Measurements from ENCODE around the gene HSD17B8.

DNA sequence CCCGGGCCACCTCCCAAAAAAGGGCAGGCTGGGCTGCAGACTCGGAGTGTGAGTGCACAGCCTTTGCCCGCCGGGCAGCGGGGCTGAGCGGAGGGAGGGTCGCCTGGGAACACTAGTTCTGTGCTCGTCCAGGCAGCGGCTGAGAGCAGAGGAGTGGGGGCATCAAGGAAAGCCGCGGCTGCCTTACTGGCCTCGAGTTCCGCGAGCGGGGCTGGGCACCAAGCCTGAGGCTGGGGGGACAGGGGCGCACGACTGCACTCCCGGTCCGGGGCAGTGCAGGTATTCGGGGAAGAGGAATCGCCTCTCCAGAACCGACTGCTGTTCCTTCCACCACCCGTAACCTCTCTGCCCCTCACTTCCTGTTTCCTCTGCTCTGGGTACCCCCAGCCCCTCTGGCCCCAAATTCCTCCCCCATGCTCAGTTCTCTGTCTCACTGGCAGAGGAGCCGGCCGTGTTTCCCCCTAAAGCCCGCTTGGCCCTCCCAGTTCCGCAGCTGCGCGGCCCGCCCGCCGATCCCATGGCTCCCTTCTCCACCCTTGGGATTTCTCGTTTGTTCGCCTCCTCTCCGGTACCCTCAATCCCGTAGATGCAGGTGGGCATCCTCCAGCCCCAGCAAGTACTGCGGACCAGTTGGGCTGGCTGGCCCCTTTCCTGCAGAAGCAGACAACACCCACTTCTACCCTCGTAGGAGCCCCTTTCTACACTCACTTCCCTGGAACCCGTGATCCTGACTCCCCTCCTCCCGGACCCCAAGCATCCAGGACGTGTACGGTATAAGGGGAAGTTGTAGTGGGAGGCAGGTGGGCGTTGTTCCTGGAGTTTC lies 8.9 kb downstream of the HSD17B8 start:
- TF ChIP-seq, protein P1, sequence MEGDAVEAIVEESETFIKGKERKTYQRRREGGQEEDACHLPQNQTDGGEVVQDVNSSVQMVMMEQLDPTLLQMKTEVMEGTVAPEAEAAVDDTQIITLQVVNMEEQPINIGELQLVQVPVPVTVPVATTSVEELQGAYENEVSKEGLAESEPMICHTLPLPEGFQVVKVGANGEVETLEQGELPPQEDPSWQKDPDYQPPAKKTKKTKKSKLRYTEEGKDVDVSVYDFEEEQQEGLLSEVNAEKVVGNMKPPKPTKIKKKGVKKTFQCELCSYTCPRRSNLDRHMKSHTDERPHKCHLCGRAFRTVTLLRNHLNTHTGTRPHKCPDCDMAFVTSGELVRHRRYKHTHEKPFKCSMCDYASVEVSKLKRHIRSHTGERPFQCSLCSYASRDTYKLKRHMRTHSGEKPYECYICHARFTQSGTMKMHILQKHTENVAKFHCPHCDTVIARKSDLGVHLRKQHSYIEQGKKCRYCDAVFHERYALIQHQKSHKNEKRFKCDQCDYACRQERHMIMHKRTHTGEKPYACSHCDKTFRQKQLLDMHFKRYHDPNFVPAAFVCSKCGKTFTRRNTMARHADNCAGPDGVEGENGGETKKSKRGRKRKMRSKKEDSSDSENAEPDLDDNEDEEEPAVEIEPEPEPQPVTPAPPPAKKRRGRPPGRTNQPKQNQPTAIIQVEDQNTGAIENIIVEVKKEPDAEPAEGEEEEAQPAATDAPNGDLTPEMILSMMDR (conservative IDR thresholded peaks at IDR 0.05; ENCODE audit: low read length): no peak
- TF ChIP-seq EZH2phosphoT487 (IDR thresholded peaks at IDR 0.05; ENCODE audit: borderline replicate concordance, low read depth, low read length): no peak

All from OCI-LY7 (cell line).